ENCODE data around the gene SH3GLB2. TPM values are rescaled to one million over a fixed set of nuclear protein-coding genes. Genes with fewer than 3 reads are reported as not detected.
"Not testable (repeated sequence)": the region's sequence is repeated elsewhere in the genome, so short reads cannot be mapped to it uniquely, and the experiment has no call there.

The SH3GLB2 gene
- total and polyA plus RNA-seq, 9 donors, result 45.4 to 80.6 (median 60.0) TPM

GRCh38 chr9:129010267-129010975 is 17.7 kb downstream of the SH3GLB2 start:
- WGBS (ENCODE audit: insufficient coverage), result 89% methylated on average over 3 of the region's 8 CpGs
- no peak for DNase-seq
- H3K27me3 ChIP-seq (ENCODE audit: control insufficient read depth, insufficient read depth, low read length), result no peaks in the 10 kb centered on the region
- H3K27ac ChIP-seq (ENCODE audit: low read length), result no peak overlapping the region
- H3K4me3 ChIP-seq (ENCODE audit: low read length), result no peak overlapping the region
- peaks cover 90% of the 10 kb centered on the region for H3K36me3 ChIP-seq (ENCODE audit: control insufficient read depth, insufficient read depth, low read length)
- no peaks in the 10 kb centered on the region for H3K9me3 ChIP-seq (replicated peaks; ENCODE audit: control insufficient read depth, low read depth, low read length)
- peaks cover 36% of the 10 kb centered on the region for H3K4me1 ChIP-seq (ENCODE audit: control insufficient read depth, insufficient read depth, low read length)

- DNase-seq, result no peak
- no peak overlapping the region for H3K27ac ChIP-seq (ENCODE audit: low read length)
- H3K4me1 ChIP-seq (ENCODE audit: control insufficient read depth, insufficient read depth, low read length), result peaks cover 36% of the 10 kb centered on the region
- WGBS (ENCODE audit: insufficient coverage), result 92% methylated on average over 15 of the region's 17 CpGs
- no peaks in the 10 kb centered on the region for H3K27me3 ChIP-seq (ENCODE audit: control insufficient read depth, insufficient read depth, low read length)
- peaks cover 93% of the 10 kb centered on the region for H3K36me3 ChIP-seq (ENCODE audit: control insufficient read depth, insufficient read depth, low read length)
- H3K4me3 ChIP-seq (ENCODE audit: low read length), result no peak overlapping the region
- H3K9me3 ChIP-seq (replicated peaks; ENCODE audit: control insufficient read depth, low read depth, low read length), result no peaks in the 10 kb centered on the region
Measured at GRCh38 chr9:129009584-129010141, 18.5 kb downstream of the SH3GLB2 start.

- no peak overlapping the region for H3K27ac ChIP-seq (ENCODE audit: low read length)
- H3K36me3 ChIP-seq (ENCODE audit: control insufficient read depth, insufficient read depth, low read length), result peaks cover 90% of the 10 kb centered on the region
- H3K4me1 ChIP-seq (ENCODE audit: control insufficient read depth, insufficient read depth, low read length), result peaks cover 36% of the 10 kb centered on the region
- H3K27me3 ChIP-seq (ENCODE audit: control insufficient read depth, insufficient read depth, low read length), result no peaks in the 10 kb centered on the region
- no peaks in the 10 kb centered on the region for H3K9me3 ChIP-seq (replicated peaks; ENCODE audit: control insufficient read depth, low read depth, low read length)
- DNase-seq, result no peak
- WGBS (ENCODE audit: insufficient coverage), result 75% methylated on average over 9 of the region's 13 CpGs
- H3K4me3 ChIP-seq (ENCODE audit: low read length), result no peak overlapping the region
Measured at GRCh38 chr9:129008986-129009583, 19.0 kb downstream of the SH3GLB2 start.

- no peak for DNase-seq
- H3K36me3 ChIP-seq (ENCODE audit: control insufficient read depth, insufficient read depth, low read length), result peaks cover 86% of the 10 kb centered on the region
- H3K27ac ChIP-seq (ENCODE audit: low read length), result no peak overlapping the region
- WGBS (ENCODE audit: insufficient coverage), result 85% methylated on average over 6 of the region's 6 CpGs
- peaks cover 36% of the 10 kb centered on the region for H3K4me1 ChIP-seq (ENCODE audit: control insufficient read depth, insufficient read depth, low read length)
- H3K27me3 ChIP-seq (ENCODE audit: control insufficient read depth, insufficient read depth, low read length), result no peaks in the 10 kb centered on the region
- no peak overlapping the region for H3K4me3 ChIP-seq (ENCODE audit: low read length)
- no peaks in the 10 kb centered on the region for H3K9me3 ChIP-seq (replicated peaks; ENCODE audit: control insufficient read depth, low read depth, low read length)
Measured at GRCh38 chr9:129008469-129008965, 19.6 kb downstream of the SH3GLB2 start.

- Histone ChIP-seq H3K4me1 (ENCODE audit: control insufficient read depth, insufficient read depth, low read length) (peaks cover 36% of the 10 kb centered on the region), H3K9me3 (replicated peaks; ENCODE audit: control insufficient read depth, low read depth, low read length) (no peaks in the 10 kb centered on the region), H3K27me3 (ENCODE audit: control insufficient read depth, insufficient read depth, low read length) (no peaks in the 10 kb centered on the region), H3K36me3 (ENCODE audit: control insufficient read depth, insufficient read depth, low read length) (peaks cover 86% of the 10 kb centered on the region), H3K27ac (ENCODE audit: low read length) (peak overlapping the region; percentile 22), H3K4me3 (ENCODE audit: low read length) (no peak overlapping the region)
- WGBS (ENCODE audit: insufficient coverage), result 60% methylated on average over 6 of the region's 18 CpGs
- DNase-seq, result no peak
Measured at GRCh38 chr9:129007766-129008468, 20.2 kb downstream of the SH3GLB2 start.

- Histone ChIP-seq H3K4me1 (ENCODE audit: control insufficient read depth, insufficient read depth, low read length) (peaks cover 32% of the 10 kb centered on the region), H3K4me3 (ENCODE audit: low read length) (no peak overlapping the region), H3K27me3 (ENCODE audit: control insufficient read depth, insufficient read depth, low read length) (no peaks in the 10 kb centered on the region), H3K9me3 (replicated peaks; ENCODE audit: control insufficient read depth, low read depth, low read length) (no peaks in the 10 kb centered on the region), H3K36me3 (ENCODE audit: control insufficient read depth, insufficient read depth, low read length) (peaks cover 87% of the 10 kb centered on the region), H3K27ac (ENCODE audit: low read length) (peak overlapping the region; percentile 22)
- 65% methylated on average over 12 of the region's 14 CpGs for WGBS (ENCODE audit: insufficient coverage)
- DNase-seq, result peak; percentile 71
Measured at GRCh38 chr9:129007035-129007765, 20.9 kb downstream of the SH3GLB2 start.

- Histone ChIP-seq H3K27me3 (ENCODE audit: control insufficient read depth, insufficient read depth, low read length) (no peaks in the 10 kb centered on the region), H3K9me3 (replicated peaks; ENCODE audit: control insufficient read depth, low read depth, low read length) (no peaks in the 10 kb centered on the region), H3K36me3 (ENCODE audit: control insufficient read depth, insufficient read depth, low read length) (peaks cover 89% of the 10 kb centered on the region), H3K4me1 (ENCODE audit: control insufficient read depth, insufficient read depth, low read length) (peaks cover 32% of the 10 kb centered on the region), H3K4me3 (ENCODE audit: low read length) (no peak overlapping the region), H3K27ac (ENCODE audit: low read length) (peak overlapping the region; percentile 55)
- DNase-seq, result peak; percentile 80
- 63% methylated on average over 16 of the region's 21 CpGs for WGBS (ENCODE audit: insufficient coverage)
Measured at GRCh38 chr9:129006328-129007034, 21.6 kb downstream of the SH3GLB2 start.

GRCh38 chr9:129005336-129005997 is 22.7 kb downstream of the SH3GLB2 start:
- Histone ChIP-seq H3K36me3 (ENCODE audit: control insufficient read depth, insufficient read depth, low read length) (peaks cover 87% of the 10 kb centered on the region), H3K9me3 (replicated peaks; ENCODE audit: control insufficient read depth, low read depth, low read length) (no peaks in the 10 kb centered on the region), H3K27ac (ENCODE audit: low read length) (no peak overlapping the region), H3K4me3 (ENCODE audit: low read length) (no peak overlapping the region), H3K27me3 (ENCODE audit: control insufficient read depth, insufficient read depth, low read length) (no peaks in the 10 kb centered on the region), H3K4me1 (ENCODE audit: control insufficient read depth, insufficient read depth, low read length) (peaks cover 27% of the 10 kb centered on the region)
- DNase-seq, result no peak
- WGBS (ENCODE audit: insufficient coverage), result 82% methylated on average over 7 of the region's 10 CpGs

GRCh38 chr9:129004173-129004572 is 24.0 kb downstream of the SH3GLB2 start:
- Histone ChIP-seq H3K4me1 (ENCODE audit: control insufficient read depth, insufficient read depth, low read length) (peaks cover 27% of the 10 kb centered on the region), H3K36me3 (ENCODE audit: control insufficient read depth, insufficient read depth, low read length) (peaks cover 87% of the 10 kb centered on the region)
- H3K27ac ChIP-seq (ENCODE audit: low read length); H3K27me3 ChIP-seq (ENCODE audit: control insufficient read depth, insufficient read depth, low read length); H3K9me3 ChIP-seq (replicated peaks; ENCODE audit: control insufficient read depth, low read depth, low read length); H3K4me3 ChIP-seq (ENCODE audit: low read length); DNase-seq: not testable (repeated sequence)
- WGBS (ENCODE audit: insufficient coverage), result no CpG with 5 or more reads among the region's 6 CpGs
